A549 (cell line): Measurements from ENCODE around the gene ITGB3. TPM values are rescaled to one million over a fixed set of nuclear protein-coding genes. Genes with fewer than 3 reads are reported as not detected.

Source experiments
- ATAC-seq, 2 experiments: fragments of 200-7000 bp in 1 of 2; fragments of >200 bp in 1 of 2; cut with Nextera tagmentation in 1 of 2; cut with Tn5 transposase in 1 of 2; 3 replicates each; pipeline versions ENCODE4 v1.8.0 to v1.9.1; 2018 to 2020; ENCODE audit warnings: mild to moderate bottlenecking in 1 of 2, moderate library complexity in 1 of 2
- CTCF ChIA-PET: fragments of 300-600 bp; sonication (Branson Sonifier 250); formaldehyde crosslinking; extraction: SDS; loops from one replicate; lab custom pipeline; 2021; ENCODE audit warnings: antibody characterized with exemption, inconsistent platforms; lab: Yijun Ruan, JAX
- POLR2A ChIA-PET: fragments of 350-600 bp; formaldehyde crosslinking; extraction: SDS; loops from one replicate; lab custom pipeline; 2021; ENCODE audit warnings: antibody characterized with exemption, inconsistent platforms; lab: Yijun Ruan, JAX
- DNase-seq, 2 experiments: peaks; one replicate each; pipeline versions ENCODE4 v3.0.0 to v3.0.0-alpha.2; 2011 to 2016; ENCODE audit warnings: low read depth in 1 of 2, low spot score in 1 of 2
- FAIRE-seq: peaks from 2 replicates; lab custom pipeline; 2011; peaks lifted over from hg19 to GRCh38; lab: Jason Lieb, UNC
- H3K27ac ChIP-seq, 2 experiments: fragments of >200 bp; sonication (Bioruptor Twin); formaldehyde crosslinking; 3 replicates each; pipeline ENCODE4 v1.5.1; 2016 to 2017
- H3K4me1 ChIP-seq: fragments of >200 bp; sonication (Bioruptor Twin); formaldehyde crosslinking; 3 replicates; pipeline ENCODE4 v1.6.1; 2016
- H3K4me2 ChIP-seq: fragments of >200 bp; sonication (Bioruptor Twin); formaldehyde crosslinking; 3 replicates; pipeline ENCODE4 v1.6.1; 2016
- H3K4me3 ChIP-seq: fragments of >200 bp; sonication (Bioruptor Twin); formaldehyde crosslinking; 3 replicates; pipeline ENCODE4 v1.5.1; 2016
- H3K9me3 ChIP-seq: fragments of >200 bp; sonication (Bioruptor Twin); formaldehyde crosslinking; 3 replicates; pipeline ENCODE4 v1.6.1; 2016
- CBX2 ChIP-seq: fragments of 200-600 bp; sonication (generic); IDR thresholded peaks from 2 replicates; pipeline ENCODE4 v1.6.1; 2016; ENCODE audit warnings: low read depth, mild to moderate bottlenecking, borderline replicate concordance
- CHD2 ChIP-seq: fragments of 150-350 bp; IDR thresholded peaks from 2 replicates; pipeline ENCODE4 v1.6.1; 2014; ENCODE audit warnings: low read length; ENCODE audit not compliant: partially characterized antibody
- EHF ChIP-seq: fragments of 250-450 bp; sonication (Bioruptor Pico); IDR thresholded peaks from 2 replicates; pipeline ENCODE4 v1.5.0; 2020; ENCODE audit warnings: mild to moderate bottlenecking
- EHMT2 ChIP-seq: fragments of 200-600 bp; sonication (generic); IDR thresholded peaks from 2 replicates; pipeline ENCODE4 v1.6.1; 2016; ENCODE audit warnings: antibody characterized with exemption, low read depth, mild to moderate bottlenecking, moderate library complexity
- EP300 ChIP-seq, 2 experiments: fragments of >200 bp; sonication (Bioruptor Twin); formaldehyde crosslinking; IDR thresholded peaks; 2 replicates in 1 of 2; 3 replicates in 1 of 2; pipeline ENCODE4 v1.6.1; 2016 to 2017
- FOSB ChIP-seq: fragments of 250-450 bp; sonication (Bioruptor Pico); IDR thresholded peaks from 2 replicates; pipeline ENCODE4 v1.5.0; 2020; ENCODE audit warnings: mild to moderate bottlenecking, moderate library complexity
- GATA3 ChIP-seq: IDR thresholded peaks from 2 replicates; pipeline ENCODE4 v1.6.1; 2012; ENCODE audit warnings: borderline replicate concordance
- HDAC2 ChIP-seq: fragments of 200-600 bp; sonication (generic); IDR thresholded peaks from 2 replicates; pipeline ENCODE4 v1.6.1; 2016
- HEYL ChIP-seq: fragments of 250-450 bp; sonication (Bioruptor Pico); IDR thresholded peaks from 2 replicates; pipeline ENCODE4 v1.8.0; 2021; ENCODE audit warnings: mild to moderate bottlenecking, moderate library complexity
- HOXA7 ChIP-seq: fragments of 250-450 bp; sonication (Bioruptor Pico); IDR thresholded peaks from 2 replicates; pipeline ENCODE4 v1.5.0; 2020; ENCODE audit warnings: mild to moderate bottlenecking, moderate library complexity
- KDM1A ChIP-seq: fragments of 200-600 bp; sonication (generic); IDR thresholded peaks from 2 replicates; pipeline ENCODE4 v1.6.1; 2016; ENCODE audit warnings: low read depth, mild to moderate bottlenecking
- MAFK ChIP-seq: fragments of 450-650 bp; IDR thresholded peaks from 2 replicates; pipeline ENCODE4 v1.6.1; 2014; ENCODE audit not compliant: partially characterized antibody
- MAZ ChIP-seq: fragments of 150-350 bp; IDR thresholded peaks from 2 replicates; pipeline ENCODE4 v1.6.1; 2014; ENCODE audit warnings: antibody characterized with exemption, low read depth, low read length, borderline replicate concordance
- NFE2L2 ChIP-seq: fragments of 150-350 bp; conservative IDR thresholded peaks from 2 replicates; pipeline ENCODE4 v1.6.1; 2014; ENCODE audit warnings: low read length
- PHF8 ChIP-seq: fragments of 200-600 bp; sonication (generic); IDR thresholded peaks from 2 replicates; pipeline ENCODE4 v1.6.1; 2016; ENCODE audit warnings: low read depth, mild to moderate bottlenecking, antibody characterized with exemption, moderate library complexity, borderline replicate concordance
- RFX5 ChIP-seq: fragments of 450-650 bp; IDR thresholded peaks from 2 replicates; pipeline ENCODE4 v1.7.1; 2014; ENCODE audit warnings: antibody characterized with exemption, mild to moderate bottlenecking, moderate library complexity
- RNF2 ChIP-seq: fragments of 200-600 bp; sonication (generic); IDR thresholded peaks from 2 replicates; pipeline ENCODE4 v1.6.1; 2016; ENCODE audit warnings: low read depth, mild to moderate bottlenecking, antibody characterized with exemption, moderate library complexity, borderline replicate concordance
- SREBF2 ChIP-seq: fragments of 450-650 bp; IDR thresholded peaks from 2 replicates; pipeline ENCODE4 v1.6.1; 2014; ENCODE audit warnings: mild to moderate bottlenecking, moderate library complexity
- ZC3H11A ChIP-seq: fragments of 450-650 bp; IDR thresholded peaks from 2 replicates; pipeline ENCODE4 v1.6.1; 2014; ENCODE audit warnings: antibody characterized with exemption, mild to moderate bottlenecking
- ZFP36 ChIP-seq: fragments of 450-650 bp; IDR thresholded peaks from 2 replicates; pipeline ENCODE4 v1.6.1; 2014; ENCODE audit warnings: borderline replicate concordance; ENCODE audit not compliant: partially characterized antibody
- ZNF302 ChIP-seq: fragments of 250-450 bp; sonication (Bioruptor Pico); IDR thresholded peaks from 2 replicates; pipeline ENCODE4 v1.9.0; 2021; ENCODE audit warnings: inconsistent platforms, mild to moderate bottlenecking, moderate library complexity
- whole genome bisulfite sequencing: methylation state at CpG from one replicate; pipeline ENCODE4 v1.1.6; 2017; ENCODE audit errors: missing lambda C conversion rate; 5-methylcytosine and 5-hydroxymethylcytosine counted together
- polyA plus RNA-seq, 4 experiments: library from polyadenylated mRNA; depleted of rRNA in 3 of 4; stranded (reverse); fragments of >200 nt; fragmentation: RNase III in 1 of 4; extraction: RNeasy Plus Mini Kit Qiagen cat#74134 plus additional on column Dnase treatment in 1 of 4; gene quantifications; 2 replicates in 3 of 4; 3 replicates in 1 of 4; pipeline ENCODE4 v1.2.3, GENCODE V29; 2011 to 2017
- TF ChIP-seq, protein P1 (sequence below): fragments of 250-450 bp; sonication (Bioruptor Pico); IDR thresholded peaks from 2 replicates; pipeline ENCODE4 v1.5.0; 2020; ENCODE audit warnings: low read depth, mild to moderate bottlenecking, moderate library complexity
- TF ChIP-seq, protein P2 (sequence below): fragments of >200 bp; sonication (Bioruptor Twin); formaldehyde crosslinking; IDR thresholded peaks from 3 replicates; pipeline ENCODE4 v1.6.1; 2016
- TF ChIP-seq, protein P3 (sequence below): fragments of 450-650 bp; IDR thresholded peaks from 2 replicates; pipeline ENCODE4 v1.6.1; 2014; ENCODE audit warnings: antibody characterized with exemption
- TF ChIP-seq, protein P4 (sequence below): fragments of 250-450 bp; sonication (Bioruptor Pico); IDR thresholded peaks from 2 replicates; pipeline ENCODE4 v1.5.0; 2021; ENCODE audit warnings: mild to moderate bottlenecking, moderate library complexity, borderline replicate concordance

ITGB3 gene
- polyA plus RNA-seq, 2 of the 4 experiments (the other 2 are of a cell fraction): 0.34 to 5.0 TPM

DNA sequence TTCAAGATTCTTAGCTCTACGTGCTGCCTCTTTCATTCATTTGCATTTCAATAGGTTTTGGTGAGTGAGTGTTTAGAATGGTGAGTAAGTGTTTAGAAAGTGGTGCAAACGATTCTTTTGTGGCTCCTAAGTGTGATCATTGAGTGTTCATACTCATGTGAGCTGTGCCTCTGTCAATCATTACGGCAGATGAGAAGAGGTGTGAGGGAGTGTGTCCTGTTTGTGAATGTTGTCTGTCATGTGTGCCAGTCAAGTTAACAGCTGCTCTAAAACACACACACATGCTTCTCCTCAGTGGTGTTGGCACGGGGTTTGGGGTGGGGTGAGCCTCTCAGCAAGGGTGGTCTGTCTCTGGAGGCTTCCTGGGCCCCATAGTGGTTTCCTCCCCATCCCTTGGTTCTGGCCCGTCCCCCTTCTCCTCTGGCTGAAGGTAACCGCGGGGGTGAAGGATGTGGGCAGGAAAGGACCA is 33.1 kb upstream of the ITGB3 start:
- no peak for FAIRE-seq

GRCh38 chr17:47221154-47221553 is 32.5 kb upstream of the ITGB3 start:
- Histone ChIP-seq H3K27ac (no peak overlapping the region), H3K4me2 (no peak overlapping the region), H3K4me3 (no peak overlapping the region), H3K9me3 (0 out of 3 replicates have a peak, but pooled peaks cover 6% of the 10 kb centered on the region), H3K4me1 (peaks cover 13% of the 10 kb centered on the region)
- TF ChIP-seq CHD2: no peak
- no peak for TF ChIP-seq HOXA7 (CRISPR knock-in tag)
- TF ChIP-seq ZNF302 (CRISPR knock-in tag): no peak
- TF ChIP-seq CBX2: no peak
- TF ChIP-seq EHMT2: no peak
- TF ChIP-seq MAFK: no peak
- no peak for TF ChIP-seq MAZ
- TF ChIP-seq PHF8: no peak
- TF ChIP-seq, protein P1, sequence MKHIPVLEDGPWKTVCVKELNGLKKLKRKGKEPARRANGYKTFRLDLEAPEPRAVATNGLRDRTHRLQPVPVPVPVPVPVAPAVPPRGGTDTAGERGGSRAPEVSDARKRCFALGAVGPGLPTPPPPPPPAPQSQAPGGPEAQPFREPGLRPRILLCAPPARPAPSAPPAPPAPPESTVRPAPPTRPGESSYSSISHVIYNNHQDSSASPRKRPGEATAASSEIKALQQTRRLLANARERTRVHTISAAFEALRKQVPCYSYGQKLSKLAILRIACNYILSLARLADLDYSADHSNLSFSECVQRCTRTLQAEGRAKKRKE (CRISPR knock-in tag): no peak
- TF ChIP-seq FOSB (CRISPR knock-in tag): no peak
- TF ChIP-seq KDM1A: no peak
- TF ChIP-seq NFE2L2: no peak
- TF ChIP-seq HDAC2: no peak
- TF ChIP-seq RNF2: no peak
- TF ChIP-seq EP300 (IDR thresholded peaks at IDR 0.05): no peak
- TF ChIP-seq, protein P2, sequence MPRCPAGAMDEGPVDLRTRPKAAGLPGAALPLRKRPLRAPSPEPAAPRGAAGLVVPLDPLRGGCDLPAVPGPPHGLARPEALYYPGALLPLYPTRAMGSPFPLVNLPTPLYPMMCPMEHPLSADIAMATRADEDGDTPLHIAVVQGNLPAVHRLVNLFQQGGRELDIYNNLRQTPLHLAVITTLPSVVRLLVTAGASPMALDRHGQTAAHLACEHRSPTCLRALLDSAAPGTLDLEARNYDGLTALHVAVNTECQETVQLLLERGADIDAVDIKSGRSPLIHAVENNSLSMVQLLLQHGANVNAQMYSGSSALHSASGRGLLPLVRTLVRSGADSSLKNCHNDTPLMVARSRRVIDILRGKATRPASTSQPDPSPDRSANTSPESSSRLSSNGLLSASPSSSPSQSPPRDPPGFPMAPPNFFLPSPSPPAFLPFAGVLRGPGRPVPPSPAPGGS: no peak
- no peak for TF ChIP-seq EHF (CRISPR knock-in tag)
- no peak for TF ChIP-seq HEYL
- no peak for TF ChIP-seq ZC3H11A
- TF ChIP-seq RFX5: no peak
- POLR2A ChIA-PET: interaction anchor here (0.6 kb wide), 1 partner anchor 32 kb away, joined by 3 read pairs; the partner anchor contains the start of gene CDC27
- DNase-seq: no peak
- CTCF ChIA-PET: interaction anchor here (4.1 to 8.6 kb wide), 2 partner anchors 9 to 95 kb away, joined by 29 to 44 read pairs; no protein-coding TSS in a partner anchor
- 78% methylated on average over 6 of the region's 6 CpGs for WGBS
- no peak for FAIRE-seq
- ATAC-seq: no peak

More for the DNA sequence above, 33.1 kb upstream of the ITGB3 start:
- no peak overlapping the region for H3K4me2 ChIP-seq
- peaks cover 9% of the 10 kb centered on the region for H3K4me1 ChIP-seq
- ChIA-PET POLR2A (interaction anchor here (0.6 kb wide), 1 partner anchor 31 kb away, joined by 3 read pairs; the partner anchor contains the start of gene CDC27), CTCF (interaction anchor here (0.7 to 8.6 kb wide), 3 partner anchors 9 to 278 kb away, joined by 4 to 44 read pairs (median 29); no protein-coding TSS in a partner anchor)
- TF ChIP-seq NFE2L2: no peak
- TF ChIP-seq ZFP36: no peak
- no peak for TF ChIP-seq SREBF2
- TF ChIP-seq, protein P2: no peak
- TF ChIP-seq, protein P3, sequence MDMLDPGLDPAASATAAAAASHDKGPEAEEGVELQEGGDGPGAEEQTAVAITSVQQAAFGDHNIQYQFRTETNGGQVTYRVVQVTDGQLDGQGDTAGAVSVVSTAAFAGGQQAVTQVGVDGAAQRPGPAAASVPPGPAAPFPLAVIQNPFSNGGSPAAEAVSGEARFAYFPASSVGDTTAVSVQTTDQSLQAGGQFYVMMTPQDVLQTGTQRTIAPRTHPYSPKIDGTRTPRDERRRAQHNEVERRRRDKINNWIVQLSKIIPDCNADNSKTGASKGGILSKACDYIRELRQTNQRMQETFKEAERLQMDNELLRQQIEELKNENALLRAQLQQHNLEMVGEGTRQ: no peak
- TF ChIP-seq ZNF302 (CRISPR knock-in tag): no peak
- TF ChIP-seq GATA3: no peak
- no peak for TF ChIP-seq EHF (CRISPR knock-in tag)
- TF ChIP-seq, protein P4, sequence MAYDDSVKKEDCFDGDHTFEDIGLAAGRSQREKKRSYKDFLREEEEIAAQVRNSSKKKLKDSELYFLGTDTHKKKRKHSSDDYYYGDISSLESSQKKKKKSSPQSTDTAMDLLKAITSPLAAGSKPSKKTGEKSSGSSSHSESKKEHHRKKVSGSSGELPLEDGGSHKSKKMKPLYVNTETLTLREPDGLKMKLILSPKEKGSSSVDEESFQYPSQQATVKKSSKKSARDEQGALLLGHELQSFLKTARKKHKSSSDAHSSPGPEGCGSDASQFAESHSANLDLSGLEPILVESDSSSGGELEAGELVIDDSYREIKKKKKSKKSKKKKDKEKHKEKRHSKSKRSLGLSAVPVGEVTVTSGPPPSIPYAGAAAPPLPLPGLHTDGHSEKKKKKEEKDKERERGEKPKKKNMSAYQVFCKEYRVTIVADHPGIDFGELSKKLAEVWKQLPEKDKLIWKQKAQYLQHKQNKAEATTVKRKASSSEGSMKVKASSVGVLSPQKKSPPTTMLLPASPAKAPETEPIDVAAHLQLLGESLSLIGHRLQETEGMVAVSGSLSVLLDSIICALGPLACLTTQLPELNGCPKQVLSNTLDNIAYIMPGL (CRISPR knock-in tag): no peak
- DNase-seq: no peak
- 0 out of 3 replicates have a peak, but pooled peaks cover 6% of the 10 kb centered on the region for H3K9me3 ChIP-seq
- no peak; a peak in 1 of 6 replicates for ATAC-seq
- H3K27ac ChIP-seq: no peak overlapping the region
- no peak overlapping the region for H3K4me3 ChIP-seq
- 63% methylated on average over 7 of the region's 7 CpGs for WGBS
